NCI-H2227 treated with DMSO at 0.1 percent for 48 hours (cell line): ENCODE measurements around the gene RAB3GAP1.
"Not testable (repeated sequence)": the region's sequence is repeated elsewhere in the genome, so short reads cannot be mapped to it uniquely, and the experiment has no call there.

Experiments
- DNase-seq: peaks from one replicate; lab custom pipeline; 2025; lab: John Stamatoyannopoulos, UW

RAB3GAP1 gene

GRCh38 chr2:135052042-135052876, at the start of gene RAB3GAP1:
Gene RAB3GAP1 (plus strand): TSS chr2:135052292. CDS start chr2:135052308, 16 bp downstream.
- DNase-seq = peak; percentile 87

GRCh38 chr2:135002836-135003235, 49.3 kb upstream of the RAB3GAP1 start:
- no peak for DNase-seq

GRCh38 chr2:135004005-135004746, 47.9 kb upstream of the RAB3GAP1 start:
- peak; percentile 77 for DNase-seq

GRCh38 chr2:135005753-135006152, 46.3 kb upstream of the RAB3GAP1 start:
- DNase-seq = no peak

- no peak for DNase-seq
These were observed 42.8 kb upstream of the RAB3GAP1 start for GRCh38 chr2:135009339-135009738.

GRCh38 chr2:135010200-135010942, 41.7 kb upstream of the RAB3GAP1 start:
- DNase-seq = no peak

GRCh38 chr2:135011633-135012032, 40.5 kb upstream of the RAB3GAP1 start:
- DNase-seq = no peak

GRCh38 chr2:135021618-135022017, 30.5 kb upstream of the RAB3GAP1 start:
- no peak for DNase-seq

GRCh38 chr2:135022952-135023880, 28.9 kb upstream of the RAB3GAP1 start:
- no peak for DNase-seq

- no peak for DNase-seq
These were observed 28.1 kb upstream of the RAB3GAP1 start for GRCh38 chr2:135023886-135024485.

- no peak for DNase-seq
These were observed 22.5 kb upstream of the RAB3GAP1 start for GRCh38 chr2:135029481-135030134.

- DNase-seq = no peak
These were observed 21.3 kb upstream of the RAB3GAP1 start for GRCh38 chr2:135030826-135031225.

- not testable (repeated sequence) for DNase-seq
These were observed 18.9 kb upstream of the RAB3GAP1 start for GRCh38 chr2:135033216-135033615.

GRCh38 chr2:135037831-135038230, 14.3 kb upstream of the RAB3GAP1 start:
- DNase-seq = no peak

GRCh38 chr2:135043345-135043744, 8.7 kb upstream of the RAB3GAP1 start:
- no peak for DNase-seq

- DNase-seq = no peak
These were observed 4.8 kb upstream of the RAB3GAP1 start, which contains the start of gene MAP3K19 for GRCh38 chr2:135047300-135047699. Gene MAP3K19 (minus strand): TSS chr2:135047447. CDS start chr2:135024647, 22,800 bp downstream.

GRCh38 chr2:135048122-135048521, 4.0 kb upstream of the RAB3GAP1 start:
- no peak for DNase-seq

- no peak for DNase-seq
These were observed 2.0 kb upstream of the RAB3GAP1 start for GRCh38 chr2:135050132-135050531.

- DNase-seq = no peak
These were observed 1.4 kb upstream of the RAB3GAP1 start for GRCh38 chr2:135050684-135051083.

- DNase-seq = no peak
These were observed 944 bp downstream of the RAB3GAP1 start for GRCh38 chr2:135052997-135053474.
